B cell (primary cell): ENCODE data around the gene KBTBD12. TPM values are rescaled to one million over a fixed set of nuclear protein-coding genes. Genes with fewer than 3 reads are reported as not detected.

Source experiments
- ATAC-seq: fragments of 200-7000 bp; cut with Tn5 transposase; one replicate; pipeline ENCODE4 v1.10.0; 2021; ENCODE audit warnings: low read depth, mild to moderate bottlenecking, moderate number of reproducible peaks, moderate library complexity
- CTCF ChIA-PET: fragments of 350-600 bp; sonication (Branson Sonifier 250); formaldehyde crosslinking; loops from one replicate; lab custom pipeline; 2021; ENCODE audit warnings: antibody characterized with exemption, inconsistent platforms; lab: Charles Lee
- POLR2A ChIA-PET: fragments of 350-600 bp; sonication (Branson Sonifier 250); formaldehyde crosslinking; loops from one replicate; lab custom pipeline; 2021; ENCODE audit warnings: antibody characterized with exemption; lab: Charles Lee
- DNase-seq: peaks from one replicate; pipeline ENCODE4 v3.0.0; 2013
- H2AFZ ChIP-seq: 2 replicates; pipeline ENCODE4 v1.6.1; 2012; ENCODE audit warnings: mild to moderate bottlenecking, low read depth, low read length; ENCODE audit not compliant: insufficient read depth, poor library complexity, severe bottlenecking
- H3K27ac ChIP-seq, 2 donors: 1 replicate in 1 of 2; 2 replicates in 1 of 2; pipeline ENCODE4 v1.5.1; 2012 to 2013; ENCODE audit warnings: low read length in 2 of 2, mild to moderate bottlenecking in 2 of 2, moderate library complexity in 1 of 2
- H3K27me3 ChIP-seq, 4 experiments: fragments of 200-600 bp in 1 of 4; sonication (generic) in 1 of 4; replicated peaks in 1 of 4; 1 replicate in 2 of 4; 2 replicates in 2 of 4; pipeline versions ENCODE4 v1.6.1 to v1.7.0; 2013 to 2016; ENCODE audit warnings: low read length in 3 of 4, mild to moderate bottlenecking in 2 of 4, mixed read lengths in 1 of 4, moderate library complexity in 1 of 4; ENCODE audit not compliant: insufficient read depth in 4 of 4, control insufficient read depth in 3 of 4; ENCODE audit errors: control extremely low read depth in 1 of 4
- H3K36me3 ChIP-seq, 2 experiments: replicated peaks in 1 of 2; 1 replicate in 1 of 2; 2 replicates in 1 of 2; pipeline versions ENCODE4 v1.6.1 to v1.7.1; 2013; ENCODE audit warnings: low read length in 1 of 2; ENCODE audit not compliant: insufficient read depth in 2 of 2, control insufficient read depth in 1 of 2; ENCODE audit errors: control extremely low read depth in 1 of 2, extremely low read depth in 1 of 2
- H3K4me1 ChIP-seq, 2 donors: fragments of 200-600 bp in 1 of 2; sonication (generic) in 1 of 2; 1 replicate in 1 of 2; 2 replicates in 1 of 2; pipeline versions ENCODE4 v1.5.1 to v1.6.1; 2013 to 2017; ENCODE audit warnings: low read length in 2 of 2; ENCODE audit not compliant: control insufficient read depth in 2 of 2, insufficient read depth in 2 of 2
- H3K4me2 ChIP-seq: replicated peaks from 2 replicates; pipeline ENCODE3; 2012; ENCODE audit warnings: mild to moderate bottlenecking, low read depth, low read length; ENCODE audit not compliant: poor library complexity, severe bottlenecking
- H3K4me3 ChIP-seq, 5 experiments: fragments of 200-600 bp in 1 of 5; sonication (generic) in 1 of 5; 1 replicate in 3 of 5; 2 replicates in 2 of 5; pipeline versions ENCODE4 v1.5.1 to v1.7.0; 2011 to 2016; ENCODE audit warnings: low read length in 4 of 5, mild to moderate bottlenecking in 4 of 5, low read depth in 2 of 5, control low read depth in 1 of 5, moderate library complexity in 1 of 5; ENCODE audit not compliant: insufficient read depth in 1 of 5; ENCODE audit errors: control extremely low read depth in 1 of 5, extremely low read depth in 1 of 5
- H3K79me2 ChIP-seq: fragments of 200-600 bp; sonication (generic); one replicate; pipeline ENCODE4 v1.6.0; 2016; ENCODE audit warnings: low read length; ENCODE audit not compliant: control insufficient read depth, insufficient read depth
- H3K9ac ChIP-seq: fragments of 200-600 bp; sonication (generic); 2 replicates; pipeline ENCODE4 v1.6.1; 2017; ENCODE audit warnings: mild to moderate bottlenecking, low read length, moderate library complexity
- H3K9me3 ChIP-seq, 3 donors: one replicate each; pipeline versions ENCODE4 v1.6.1 to v1.7.1; 2013; ENCODE audit warnings: low read length in 2 of 3; ENCODE audit not compliant: control insufficient read depth in 2 of 3, insufficient read depth in 1 of 3; ENCODE audit errors: control extremely low read depth in 1 of 3
- H4K20me1 ChIP-seq: 2 replicates; pipeline ENCODE4 v1.6.0; 2012; ENCODE audit warnings: mild to moderate bottlenecking, low read length; ENCODE audit not compliant: insufficient read depth, control insufficient read depth, poor library complexity, severe bottlenecking
- H3K27ac Mint-ChIP-seq: one replicate; pipeline ENCODE4 v1.8.0; 2021; ENCODE audit warnings: mixed read lengths
- H3K27me3 Mint-ChIP-seq: one replicate; pipeline ENCODE4 v1.8.0; 2021; ENCODE audit warnings: mixed read lengths
- H3K4me1 Mint-ChIP-seq: one replicate; pipeline ENCODE4 v1.8.0; 2021; ENCODE audit warnings: mixed read lengths
- H3K4me3 Mint-ChIP-seq: one replicate; pipeline ENCODE4 v1.8.0; 2021; ENCODE audit warnings: mixed read lengths
- H3K9me3 Mint-ChIP-seq: one replicate; pipeline ENCODE4 v1.8.0; 2022; ENCODE audit warnings: mixed read lengths; ENCODE audit not compliant: insufficient read depth
- EZH2 ChIP-seq: IDR thresholded peaks from 2 replicates; pipeline ENCODE4 v1.6.1; 2012; ENCODE audit warnings: borderline replicate concordance, low read depth, mild to moderate bottlenecking, moderate library complexity, low read length; ENCODE audit not compliant: insufficient read depth, poor library complexity, severe bottlenecking
- WGBS: methylation state at CpG from one replicate; pipeline ENCODE4 v1.1.5; 2013; ENCODE audit warnings: missing lambda C conversion rate; ENCODE audit not compliant: insufficient coverage; 5-methylcytosine and 5-hydroxymethylcytosine counted together
- intact Hi-C: fragments of 100-400 bp; cut with micrococcal nuclease; formaldehyde crosslinking; loops from one replicate; pipeline ENCODE4 v1.10.0; 2022
- polyA plus RNA-seq: library from polyadenylated mRNA; depleted of rRNA; stranded (reverse); fragments of >200 nt; gene quantifications from 2 replicates; pipeline ENCODE4 v1.2.3, GENCODE V29; 2012
- total RNA-seq, 2 donors: library from RNA; stranded (reverse); fragments of 120-200 nt in 1 of 2; gene quantifications; 1 replicate in 1 of 2; 2 replicates in 1 of 2; pipeline versions ENCODE4 v1.2.3 to v1.2.4, GENCODE V29; 2013 to 2022
- TF ChIP-seq, protein P1 (sequence below): fragments of 200-600 bp; IDR thresholded peaks from one replicate; pipeline ENCODE4 v1.8.0; 2022; ENCODE audit warnings: antibody characterized with exemption, mild to moderate bottlenecking

KBTBD12 gene
- total and polyA plus RNA-seq, 2 donors (not counting 1 experiment from before 2014, with no cell fraction given), result 0.22 TPM; not detected in 1

- no peak overlapping the region for H3K4me2 ChIP-seq
- no peaks in the 10 kb centered on the region for H3K4me1 ChIP-seq
- TF ChIP-seq, protein P1, sequence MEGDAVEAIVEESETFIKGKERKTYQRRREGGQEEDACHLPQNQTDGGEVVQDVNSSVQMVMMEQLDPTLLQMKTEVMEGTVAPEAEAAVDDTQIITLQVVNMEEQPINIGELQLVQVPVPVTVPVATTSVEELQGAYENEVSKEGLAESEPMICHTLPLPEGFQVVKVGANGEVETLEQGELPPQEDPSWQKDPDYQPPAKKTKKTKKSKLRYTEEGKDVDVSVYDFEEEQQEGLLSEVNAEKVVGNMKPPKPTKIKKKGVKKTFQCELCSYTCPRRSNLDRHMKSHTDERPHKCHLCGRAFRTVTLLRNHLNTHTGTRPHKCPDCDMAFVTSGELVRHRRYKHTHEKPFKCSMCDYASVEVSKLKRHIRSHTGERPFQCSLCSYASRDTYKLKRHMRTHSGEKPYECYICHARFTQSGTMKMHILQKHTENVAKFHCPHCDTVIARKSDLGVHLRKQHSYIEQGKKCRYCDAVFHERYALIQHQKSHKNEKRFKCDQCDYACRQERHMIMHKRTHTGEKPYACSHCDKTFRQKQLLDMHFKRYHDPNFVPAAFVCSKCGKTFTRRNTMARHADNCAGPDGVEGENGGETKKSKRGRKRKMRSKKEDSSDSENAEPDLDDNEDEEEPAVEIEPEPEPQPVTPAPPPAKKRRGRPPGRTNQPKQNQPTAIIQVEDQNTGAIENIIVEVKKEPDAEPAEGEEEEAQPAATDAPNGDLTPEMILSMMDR, result no peak
- no peak for TF ChIP-seq EZH2
- H3K9ac ChIP-seq, result no peak overlapping the region
- H4K20me1 ChIP-seq, result no peaks in the 10 kb centered on the region
- intact Hi-C loops, result no loop called here
- H3K27ac ChIP-seq, result no peak overlapping the region
- H3K27me3 Mint-ChIP-seq, result peaks cover 3% of the 10 kb centered on the region
- no peak overlapping the region for H2AFZ ChIP-seq
- no peak overlapping the region for H3K4me3 Mint-ChIP-seq
- no peaks in the 10 kb centered on the region for H3K79me2 ChIP-seq
- DNase-seq, result peak; percentile 8
- no peak for ATAC-seq
- no peaks in the 10 kb centered on the region for H3K36me3 ChIP-seq
- no peaks in the 10 kb centered on the region for H3K9me3 Mint-ChIP-seq
- H3K9me3 ChIP-seq, result no peaks in the 10 kb centered on the region
- no peaks in the 10 kb centered on the region for H3K4me1 Mint-ChIP-seq
- no peak overlapping the region for H3K27ac Mint-ChIP-seq
- H3K27me3 ChIP-seq, result no peaks in the 10 kb centered on the region
- ChIA-PET POLR2A (no interaction called here), CTCF (interaction anchor here (0.6 to 3.4 kb wide), 10 partner anchors 43 to 385 kb away, joined by 3 to 20 read pairs (median 4); no protein-coding TSS in a partner anchor)
- WGBS, result no CpG with 5 or more reads among the region's 4 CpGs
- no peak overlapping the region for H3K4me3 ChIP-seq
Measured at GRCh38 chr3:127959873-127960272, 44.8 kb downstream of the KBTBD12 start.

DNA sequence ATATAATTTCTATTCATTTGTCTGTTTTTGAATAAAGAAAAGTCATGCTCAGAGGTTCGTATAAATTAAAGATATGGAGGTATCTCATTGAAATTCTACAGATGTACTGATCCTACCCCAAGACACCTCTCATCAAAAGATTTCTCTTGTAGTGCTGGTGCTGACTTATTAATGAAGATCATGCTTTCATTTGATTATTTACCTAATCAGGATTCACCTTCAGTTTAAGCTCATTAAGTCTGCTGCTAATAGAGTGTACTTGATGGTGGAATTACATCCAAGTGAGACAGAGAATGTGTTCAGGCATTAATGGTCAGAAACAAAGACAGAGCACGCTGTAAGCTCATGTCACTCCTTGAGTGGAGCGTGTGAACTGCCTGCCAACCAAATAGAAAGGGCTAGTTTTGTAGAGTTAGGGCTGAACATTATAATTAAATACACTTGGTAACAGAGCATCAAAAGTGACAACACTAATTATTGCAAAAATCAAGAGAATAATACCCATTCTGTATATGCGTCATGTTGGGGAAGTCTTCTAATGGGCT, 45.5 kb downstream of the KBTBD12 start:
- intact Hi-C loops, result no loop called here
- no peaks in the 10 kb centered on the region for H3K4me1 ChIP-seq
- no peak overlapping the region for H2AFZ ChIP-seq
- no peaks in the 10 kb centered on the region for H3K36me3 ChIP-seq
- no peaks in the 10 kb centered on the region for H4K20me1 ChIP-seq
- no peak overlapping the region for H3K4me2 ChIP-seq
- H3K27ac ChIP-seq, result no peak overlapping the region
- TF ChIP-seq, protein P1, result no peak
- TF ChIP-seq EZH2, result no peak
- H3K4me3 Mint-ChIP-seq, result no peak overlapping the region
- no peaks in the 10 kb centered on the region for H3K9me3 ChIP-seq
- no peak overlapping the region for H3K27ac Mint-ChIP-seq
- CTCF ChIA-PET, result interaction anchor here (0.6 to 3.4 kb wide), 8 partner anchors 11 to 386 kb away, joined by 3 to 20 read pairs (median 4); no protein-coding TSS in a partner anchor
- H3K4me3 ChIP-seq, result no peak overlapping the region
- DNase-seq (no peak), ATAC-seq (no peak)
- H3K27me3 Mint-ChIP-seq, result peaks cover 4% of the 10 kb centered on the region
- H3K4me1 Mint-ChIP-seq, result no peaks in the 10 kb centered on the region
- POLR2A ChIA-PET, result no interaction called here
- 83% methylated on average over 1 of the region's 4 CpGs for WGBS
- no peaks in the 10 kb centered on the region for H3K27me3 ChIP-seq
- H3K79me2 ChIP-seq, result no peaks in the 10 kb centered on the region
- H3K9ac ChIP-seq, result no peak overlapping the region
- H3K9me3 Mint-ChIP-seq, result no peaks in the 10 kb centered on the region
